Activated CD4-positive, CD25-positive, alpha-beta regulatory T cell treated with anti-CD3 and anti-CD28 coated beads, Interleukin-2, amount 50 U/mL, for 72 hours (primary cell): ENCODE results near the gene USP54.

ENCODE experiments used
- DNase-seq: peaks from one replicate; pipeline ENCODE4 v3.0.0; 2021

USP54 gene

DNA sequence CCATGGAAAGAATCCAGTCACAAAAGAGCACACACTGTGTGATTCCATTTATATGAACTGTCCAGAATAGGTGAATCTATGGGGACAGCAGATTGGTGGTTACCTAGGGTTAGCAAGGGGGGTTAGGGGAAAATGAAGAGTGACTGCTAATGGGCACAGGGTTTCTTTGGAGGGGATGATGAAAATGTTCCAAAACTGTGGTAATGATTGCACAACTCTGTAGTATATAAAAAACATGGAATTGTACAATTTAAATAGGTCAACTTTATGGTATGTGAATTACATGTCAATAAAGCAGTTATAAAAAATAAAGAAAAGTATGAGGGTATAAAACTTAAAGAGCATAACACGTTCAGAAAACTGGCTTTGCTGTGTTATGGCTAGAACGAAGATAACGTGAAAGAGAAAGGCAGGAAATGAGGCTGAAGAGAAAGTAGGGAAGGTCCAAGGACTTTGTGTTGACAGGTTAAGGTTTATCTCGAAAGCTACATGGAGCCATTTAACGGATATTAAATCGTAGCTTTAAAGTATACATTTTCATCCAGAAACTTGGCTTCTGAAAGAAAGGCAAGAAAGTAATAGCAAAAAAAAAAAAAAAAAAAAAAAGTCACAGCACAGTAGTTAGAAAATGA is 131.3 kb downstream of the USP54 start:
- DNase-seq, result no peak

DNA sequence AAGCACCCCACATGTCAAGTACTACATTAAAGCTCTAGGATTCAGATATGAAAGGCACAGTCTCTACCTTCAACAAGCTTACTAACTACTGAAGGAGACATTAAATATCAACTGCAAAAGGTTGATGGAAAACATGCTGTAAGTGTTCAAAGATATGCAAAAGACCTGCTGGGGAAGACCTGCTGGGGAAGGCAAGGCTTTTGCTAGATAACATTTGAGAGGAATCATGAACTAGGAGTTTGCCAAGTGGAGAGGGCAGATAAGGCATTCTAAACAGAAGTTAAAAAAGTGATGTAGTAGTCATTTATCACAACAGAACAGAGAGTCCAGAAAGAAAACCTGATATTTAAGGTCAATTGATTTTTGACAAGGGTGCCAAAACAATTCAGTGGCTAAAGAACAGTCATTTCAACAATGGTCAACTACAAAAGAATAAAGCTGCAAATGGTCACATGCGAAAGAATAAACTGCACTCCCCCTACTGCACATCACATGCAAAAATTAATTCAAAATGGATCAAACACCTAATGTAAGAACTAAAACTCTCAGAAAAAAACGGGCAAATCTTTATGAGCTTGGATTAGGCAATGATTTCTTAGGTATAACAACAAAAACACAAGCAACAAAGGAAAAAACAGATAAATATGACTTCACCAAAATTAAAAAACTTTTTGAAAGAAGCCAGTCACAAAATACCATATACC is 134.8 kb downstream of the USP54 start:
- no peak for DNase-seq

- no peak for DNase-seq
Observed at GRCh38 chr10:73449113-73449512, 142.0 kb downstream of the USP54 start.

GRCh38 chr10:73448384-73448783 is 142.8 kb downstream of the USP54 start:
- DNase-seq, result no peak
